Stomach smooth muscle (tissue), 2 donors: ENCODE results near the gene DNAH11.
"Not testable (repeated sequence)": the region's sequence is repeated elsewhere in the genome, so short reads cannot be mapped to it uniquely, and the experiment has no call there.

Experiments
- H3K27ac ChIP-seq: one replicate; pipeline ENCODE4 v1.7.0; 2013; ENCODE audit warnings: mild to moderate bottlenecking, low read length, inconsistent platforms
- H3K27me3 ChIP-seq, 2 donors: one replicate each; pipeline ENCODE4 v1.7.0; 2013; ENCODE audit warnings: low read length in 2 of 2; ENCODE audit not compliant: insufficient read depth in 2 of 2, control insufficient read depth in 1 of 2
- H3K36me3 ChIP-seq, 2 donors: one replicate each; pipeline ENCODE4 v1.7.0; 2013; ENCODE audit warnings: low read length in 2 of 2; ENCODE audit not compliant: control insufficient read depth in 2 of 2, insufficient read depth in 2 of 2
- H3K4me1 ChIP-seq: one replicate; pipeline ENCODE4 v1.7.0; 2013; ENCODE audit warnings: low read length; ENCODE audit not compliant: control insufficient read depth, insufficient read depth
- H3K4me3 ChIP-seq, 2 donors: one replicate each; pipeline ENCODE4 v1.7.0; 2013; ENCODE audit warnings: low read length in 2 of 2
- H3K9ac ChIP-seq, 2 donors: one replicate each; pipeline ENCODE4 v1.7.0; 2013; ENCODE audit warnings: low read length in 2 of 2, mild to moderate bottlenecking in 1 of 2
- H3K9me3 ChIP-seq, 2 donors: one replicate each; pipeline ENCODE4 v1.7.0; 2013; ENCODE audit warnings: low read length in 2 of 2; ENCODE audit not compliant: control insufficient read depth in 2 of 2
- donor health status: healthy.
- donor health status: Pancreatic carcinoma.

The DNAH11 gene

GRCh38 chr7:21927693-21928092 is 384.9 kb downstream of the DNAH11 start:
- H3K9me3 ChIP-seq: no peaks in the 10 kb centered on the region
- peaks cover 0 to 2% of the 10 kb centered on the region in 2 donors for H3K36me3 ChIP-seq
- H3K4me1 ChIP-seq: no peaks in the 10 kb centered on the region
- H3K27me3 ChIP-seq: no peaks in the 10 kb centered on the region
- H3K4me3 ChIP-seq: no peak overlapping the region
- no peak overlapping the region for H3K27ac ChIP-seq
- H3K9ac ChIP-seq: no peak overlapping the region

- not testable (repeated sequence) for H3K9ac ChIP-seq, H3K27ac ChIP-seq, H3K4me3 ChIP-seq, H3K9me3 ChIP-seq, H3K36me3 ChIP-seq, H3K4me1 ChIP-seq, H3K27me3 ChIP-seq
Measured at GRCh38 chr7:21933293-21933692, 390.5 kb downstream of the DNAH11 start.

GRCh38 chr7:21934808-21935207 is 392.0 kb downstream of the DNAH11 start:
- Histone ChIP-seq H3K4me3 (no peak overlapping the region), H3K36me3 (no peaks in the 10 kb centered on the region), H3K27me3 (no peaks in the 10 kb centered on the region), H3K27ac (no peak overlapping the region), H3K9me3 (no peaks in the 10 kb centered on the region), H3K9ac (no peak overlapping the region), H3K4me1 (no peaks in the 10 kb centered on the region)

GRCh38 chr7:21938463-21938862 is 395.6 kb downstream of the DNAH11 start:
- H3K4me1 ChIP-seq: peaks cover 20% of the 10 kb centered on the region
- H3K4me3 ChIP-seq: no peak overlapping the region
- no peaks in the 10 kb centered on the region for H3K9me3 ChIP-seq
- H3K27ac ChIP-seq: no peak overlapping the region
- H3K27me3 ChIP-seq: no peaks in the 10 kb centered on the region
- H3K36me3 ChIP-seq: no peaks in the 10 kb centered on the region
- H3K9ac ChIP-seq: no peak overlapping the region

GRCh38 chr7:21939136-21939857 is 396.5 kb downstream of the DNAH11 start:
- no peaks in the 10 kb centered on the region for H3K27me3 ChIP-seq
- no peak overlapping the region for H3K9ac ChIP-seq
- H3K36me3 ChIP-seq: no peaks in the 10 kb centered on the region
- H3K4me3 ChIP-seq: no peak overlapping the region
- peaks cover 22% of the 10 kb centered on the region for H3K4me1 ChIP-seq
- H3K27ac ChIP-seq: no peak overlapping the region
- H3K9me3 ChIP-seq: no peaks in the 10 kb centered on the region

GRCh38 chr7:21939858-21940372 is 397.1 kb downstream of the DNAH11 start:
- Histone ChIP-seq H3K36me3 (no peaks in the 10 kb centered on the region), H3K27ac (no peak overlapping the region), H3K4me3 (no peak overlapping the region), H3K27me3 (no peaks in the 10 kb centered on the region), H3K4me1 (peaks cover 23% of the 10 kb centered on the region), H3K9ac (no peak overlapping the region), H3K9me3 (no peaks in the 10 kb centered on the region)

GRCh38 chr7:21941611-21942141 is 398.8 kb downstream of the DNAH11 start:
- Histone ChIP-seq H3K9ac (no peak overlapping the region), H3K27ac (peak overlapping the region; percentile 73), H3K27me3 (no peaks in the 10 kb centered on the region), H3K4me3 (no peak overlapping the region), H3K4me1 (peaks cover 32% of the 10 kb centered on the region), H3K9me3 (no peaks in the 10 kb centered on the region), H3K36me3 (no peaks in the 10 kb centered on the region)

GRCh38 chr7:21942955-21943354 is 400.1 kb downstream of the DNAH11 start:
- Histone ChIP-seq H3K27ac (peak overlapping the region; percentile 73), H3K9ac (peak overlapping the region in 1 of 2 donors; percentile 47), H3K9me3 (no peaks in the 10 kb centered on the region), H3K4me3 (peak overlapping the region in 1 of 2 donors; percentile 36), H3K27me3 (no peaks in the 10 kb centered on the region), H3K36me3 (no peaks in the 10 kb centered on the region), H3K4me1 (peaks cover 32% of the 10 kb centered on the region)

GRCh38 chr7:21943436-21943835 is 400.6 kb downstream of the DNAH11 start:
- peak overlapping the region; percentile 73 for H3K27ac ChIP-seq
- peak overlapping the region in 1 of 2 donors; percentile 36 for H3K4me3 ChIP-seq
- no peaks in the 10 kb centered on the region for H3K9me3 ChIP-seq
- H3K4me1 ChIP-seq: peaks cover 32% of the 10 kb centered on the region
- no peaks in the 10 kb centered on the region for H3K27me3 ChIP-seq
- peak overlapping the region in 1 of 2 donors; percentile 47 for H3K9ac ChIP-seq
- H3K36me3 ChIP-seq: no peaks in the 10 kb centered on the region

GRCh38 chr7:21944616-21945453 is 402.0 kb downstream of the DNAH11 start:
- peaks cover 32% of the 10 kb centered on the region for H3K4me1 ChIP-seq

More at GRCh38 chr7:21944616-21945453, 402.0 kb downstream of the DNAH11 start:
- Histone ChIP-seq H3K4me3 (peak overlapping the region; percentile 79 to 80), H3K27ac (peak overlapping the region; percentile 78), H3K9me3 (no peaks in the 10 kb centered on the region), H3K9ac (peak overlapping the region; percentile 36 to 66), H3K36me3 (no peaks in the 10 kb centered on the region), H3K27me3 (no peaks in the 10 kb centered on the region)
